Osteocyte (in vitro differentiated cells): ENCODE data around the gene GRIN3B. TPM values are rescaled to one million over a fixed set of nuclear protein-coding genes. Genes with fewer than 3 reads are reported as not detected.

Experiments
- DNase-seq: peaks from one replicate; pipeline ENCODE4 v3.0.0; 2021; ENCODE audit warnings: mixed read lengths; ENCODE audit not compliant: unreplicated experiment; ENCODE audit errors: extremely low spot score
- H3K27ac Mint-ChIP-seq: one replicate; pipeline ENCODE4 v1.8.0; 2021; ENCODE audit warnings: mild to moderate bottlenecking, mixed read lengths; ENCODE audit not compliant: unreplicated experiment
- H3K27me3 Mint-ChIP-seq: one replicate; pipeline ENCODE4 v1.8.0; 2021; ENCODE audit warnings: mixed read lengths; ENCODE audit not compliant: unreplicated experiment
- H3K36me3 Mint-ChIP-seq: one replicate; pipeline ENCODE4 v1.8.0; 2021; ENCODE audit warnings: mixed read lengths; ENCODE audit not compliant: unreplicated experiment
- H3K4me1 Mint-ChIP-seq: one replicate; pipeline ENCODE4 v1.8.0; 2021; ENCODE audit warnings: mixed read lengths; ENCODE audit not compliant: unreplicated experiment
- H3K4me3 Mint-ChIP-seq: one replicate; pipeline ENCODE4 v1.8.0; 2021; ENCODE audit warnings: mild to moderate bottlenecking, moderate library complexity, mixed read lengths; ENCODE audit not compliant: unreplicated experiment
- H3K9me3 Mint-ChIP-seq: one replicate; pipeline ENCODE4 v1.8.0; 2021; ENCODE audit warnings: mixed read lengths; ENCODE audit not compliant: unreplicated experiment
- CTCF ChIP-seq: fragments of 200-600 bp; sonication (generic); IDR thresholded peaks from 2 replicates; pipeline ENCODE4 v1.5.0; 2021; ENCODE audit warnings: antibody characterized with exemption, mild to moderate bottlenecking, moderate library complexity
- total RNA-seq: library from RNA; stranded (reverse); gene quantifications from 2 replicates; pipeline ENCODE4 v1.2.1, GENCODE V29; 2021

Gene GRIN3B
- total RNA-seq, 1 donor from 2014 or later: 0.46 TPM

DNA sequence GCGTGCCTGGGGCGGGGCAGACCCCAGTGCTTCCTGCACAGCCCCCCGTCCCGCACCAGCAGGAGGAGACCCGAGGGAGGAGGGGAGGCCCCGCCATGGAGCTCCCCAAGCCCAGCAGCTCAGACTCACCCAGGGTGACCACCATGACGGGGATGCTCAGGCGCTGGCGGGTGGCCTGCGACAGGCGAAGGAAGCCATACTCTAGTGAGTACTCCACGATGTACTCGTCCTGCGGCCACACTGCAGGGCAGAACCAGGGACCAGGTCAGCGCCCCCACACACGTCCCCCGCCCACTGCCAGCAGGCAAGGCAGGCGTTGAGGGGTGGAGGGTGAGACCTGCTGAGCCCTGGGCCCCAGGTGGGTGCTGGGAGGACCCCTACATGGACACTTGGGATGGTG, 12.1 kb downstream of the GRIN3B start:
- H3K36me3 Mint-ChIP-seq: peaks cover 6% of the 10 kb centered on the region
- H3K27me3 Mint-ChIP-seq: no peaks in the 10 kb centered on the region
- peaks cover 17% of the 10 kb centered on the region for H3K4me1 Mint-ChIP-seq

GRCh38 chr19:1013218-1013617, 13.0 kb downstream of the GRIN3B start:
- DNase-seq: no peak
- Mint-ChIP-seq H3K36me3 (peaks cover 6% of the 10 kb centered on the region), H3K9me3 (no peaks in the 10 kb centered on the region), H3K4me3 (no peak overlapping the region), H3K27ac (no peak overlapping the region), H3K27me3 (no peaks in the 10 kb centered on the region), H3K4me1 (peaks cover 25% of the 10 kb centered on the region)
- TF ChIP-seq CTCF: no peak

More for the DNA sequence above, 12.1 kb downstream of the GRIN3B start:
- DNase-seq: no peak
- Mint-ChIP-seq H3K27ac (no peak overlapping the region), H3K4me3 (no peak overlapping the region), H3K9me3 (no peaks in the 10 kb centered on the region)
- no peak for TF ChIP-seq CTCF

DNA sequence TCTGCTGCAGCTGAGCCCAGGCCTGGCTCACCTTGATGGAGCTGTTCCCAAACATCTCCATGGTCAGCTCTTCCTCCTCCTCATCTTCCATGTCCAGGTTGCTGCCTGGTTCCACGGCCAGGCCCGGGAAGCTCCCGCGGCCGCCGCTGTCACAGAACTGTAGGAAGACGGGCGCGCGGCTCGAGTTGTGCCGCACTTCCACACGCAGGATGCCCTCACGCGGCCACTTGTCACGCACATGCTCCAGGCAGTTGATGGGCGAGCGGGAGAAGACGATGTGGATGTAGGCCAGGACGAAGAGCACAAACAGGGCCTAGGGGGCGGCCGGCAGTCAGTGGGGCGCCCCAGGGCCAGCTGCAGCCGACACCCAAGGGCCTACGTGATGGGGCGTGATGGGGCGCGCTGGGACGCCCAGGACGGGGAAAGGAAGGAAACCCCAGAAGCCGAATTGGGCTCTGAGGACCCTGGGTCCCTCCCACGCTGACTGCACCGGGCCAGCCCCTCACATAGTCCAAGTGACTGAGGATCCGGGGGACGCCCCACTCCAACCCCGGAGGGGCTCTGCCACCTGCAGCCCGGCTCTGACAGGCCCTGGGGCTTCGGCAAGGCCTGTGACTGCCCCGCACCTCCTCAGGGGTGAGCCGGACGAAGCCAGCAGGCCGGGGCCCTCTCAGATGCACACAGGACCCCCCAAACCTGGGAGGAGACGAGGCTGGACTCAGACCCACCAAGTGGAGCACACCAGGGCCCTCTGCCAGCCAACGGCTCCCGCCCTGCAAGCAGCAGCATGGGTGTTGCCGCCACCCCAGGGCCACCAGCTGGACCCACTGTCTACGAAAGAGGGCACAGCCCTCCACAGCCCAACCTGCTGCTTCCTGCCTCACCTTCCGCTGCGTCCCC, 14.2 kb downstream of the GRIN3B start:
- no peaks in the 10 kb centered on the region for H3K9me3 Mint-ChIP-seq
- no peak overlapping the region for H3K27ac Mint-ChIP-seq
- peaks cover 6% of the 10 kb centered on the region for H3K36me3 Mint-ChIP-seq
- H3K4me3 Mint-ChIP-seq: no peak overlapping the region
- no peak for TF ChIP-seq CTCF
- DNase-seq: no peak
- H3K27me3 Mint-ChIP-seq: no peaks in the 10 kb centered on the region
- H3K4me1 Mint-ChIP-seq: peaks cover 35% of the 10 kb centered on the region

GRCh38 chr19:1015061-1015781, 15.0 kb downstream of the GRIN3B start:
- Mint-ChIP-seq H3K4me3 (no peak overlapping the region), H3K9me3 (no peaks in the 10 kb centered on the region), H3K27me3 (no peaks in the 10 kb centered on the region), H3K27ac (no peak overlapping the region), H3K4me1 (peaks cover 39% of the 10 kb centered on the region), H3K36me3 (peaks cover 3% of the 10 kb centered on the region)
- DNase-seq: no peak
- TF ChIP-seq CTCF: no peak
